PC-3 (cell line): ENCODE results near the gene MYMK.

ENCODE experiments used
- EZH2 ChIP-seq: fragments of 300-600 bp; sonication (generic); IDR thresholded peaks from one replicate; pipeline ENCODE4 v1.6.1; 2017; ENCODE audit warnings: antibody characterized with exemption, mild to moderate bottlenecking, low read length; ENCODE audit not compliant: unreplicated experiment
- EZH2phosphoT487 ChIP-seq: fragments of 300-600 bp; sonication (generic); IDR thresholded peaks from 2 replicates; pipeline ENCODE4 v1.6.1; 2018; ENCODE audit warnings: mild to moderate bottlenecking, antibody characterized with exemption, low read length, borderline replicate concordance
- TF ChIP-seq, protein P1 (sequence below): fragments of 300-600 bp; sonication (generic); conservative IDR thresholded peaks from 2 replicates; pipeline ENCODE4 v1.5.1; 2017; ENCODE audit warnings: antibody characterized with exemption, low read depth, mild to moderate bottlenecking, low read length

DNA sequence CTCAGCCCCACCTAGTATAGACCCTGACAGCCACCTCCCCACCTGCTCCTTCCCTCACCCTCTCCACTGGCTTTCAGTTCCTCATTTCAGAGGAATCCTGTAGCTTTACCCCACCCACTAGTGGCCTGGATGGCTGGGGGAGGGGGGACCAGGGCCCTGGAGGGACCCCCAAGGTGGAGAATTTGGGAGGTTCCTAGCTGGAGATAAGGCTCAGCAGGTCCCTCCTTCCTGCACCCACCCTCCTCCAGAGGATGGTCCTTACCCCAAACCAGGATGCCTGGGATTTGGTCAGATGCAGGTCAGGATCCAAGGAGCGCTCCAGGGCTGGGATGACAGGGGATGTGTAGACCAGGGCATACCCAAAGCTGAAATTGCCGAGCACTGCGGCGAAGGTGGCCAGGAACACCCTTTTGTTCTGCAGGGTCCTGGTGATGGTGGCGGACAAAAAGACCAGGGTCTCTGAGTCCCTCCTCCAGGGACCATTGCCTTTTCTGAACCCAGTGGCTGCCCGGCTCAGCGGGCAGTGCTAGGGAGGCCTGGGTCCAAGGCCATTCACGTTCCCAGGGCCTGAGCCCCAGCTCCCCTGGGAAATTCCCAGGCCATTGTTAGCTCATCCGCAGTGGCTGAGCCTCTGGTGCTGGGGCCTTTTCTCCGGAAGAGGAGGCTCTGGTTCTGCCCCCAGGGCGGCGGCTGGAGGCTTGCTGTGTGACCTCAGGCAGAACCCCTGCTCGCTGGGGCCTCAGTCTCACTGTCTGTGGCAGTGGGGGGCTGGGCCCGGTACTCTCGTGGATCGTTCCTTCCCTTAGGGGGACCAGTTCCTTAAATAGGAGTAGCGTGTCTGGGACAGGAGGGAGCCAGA, 46.5 kb downstream of the MYMK start:
- TF ChIP-seq, protein P1, sequence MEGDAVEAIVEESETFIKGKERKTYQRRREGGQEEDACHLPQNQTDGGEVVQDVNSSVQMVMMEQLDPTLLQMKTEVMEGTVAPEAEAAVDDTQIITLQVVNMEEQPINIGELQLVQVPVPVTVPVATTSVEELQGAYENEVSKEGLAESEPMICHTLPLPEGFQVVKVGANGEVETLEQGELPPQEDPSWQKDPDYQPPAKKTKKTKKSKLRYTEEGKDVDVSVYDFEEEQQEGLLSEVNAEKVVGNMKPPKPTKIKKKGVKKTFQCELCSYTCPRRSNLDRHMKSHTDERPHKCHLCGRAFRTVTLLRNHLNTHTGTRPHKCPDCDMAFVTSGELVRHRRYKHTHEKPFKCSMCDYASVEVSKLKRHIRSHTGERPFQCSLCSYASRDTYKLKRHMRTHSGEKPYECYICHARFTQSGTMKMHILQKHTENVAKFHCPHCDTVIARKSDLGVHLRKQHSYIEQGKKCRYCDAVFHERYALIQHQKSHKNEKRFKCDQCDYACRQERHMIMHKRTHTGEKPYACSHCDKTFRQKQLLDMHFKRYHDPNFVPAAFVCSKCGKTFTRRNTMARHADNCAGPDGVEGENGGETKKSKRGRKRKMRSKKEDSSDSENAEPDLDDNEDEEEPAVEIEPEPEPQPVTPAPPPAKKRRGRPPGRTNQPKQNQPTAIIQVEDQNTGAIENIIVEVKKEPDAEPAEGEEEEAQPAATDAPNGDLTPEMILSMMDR = no peak
- TF ChIP-seq EZH2 (no peak), EZH2phosphoT487 (no peak)
